SU-DHL-6 (cell line): ENCODE data around the gene USP12.
"Not testable (repeated sequence)": the region's sequence is repeated elsewhere in the genome, so short reads cannot be mapped to it uniquely, and the experiment has no call there.

ENCODE experiments used
- EZH2phosphoT487 ChIP-seq: fragments of 200-600 bp; sonication (generic), shearing (Covaris generic); conservative IDR thresholded peaks from 2 replicates; pipeline ENCODE4 v1.6.1; 2018; ENCODE audit warnings: mild to moderate bottlenecking, antibody characterized with exemption, low read length, moderate library complexity, mixed read lengths
- TF ChIP-seq, protein P1 (sequence below): fragments of 200-600 bp; sonication (generic); IDR thresholded peaks from one replicate; pipeline ENCODE4 v1.5.1; 2017; ENCODE audit warnings: antibody characterized with exemption, mild to moderate bottlenecking, low read length, moderate library complexity; ENCODE audit not compliant: insufficient read depth, poor library complexity, severe bottlenecking

DNA sequence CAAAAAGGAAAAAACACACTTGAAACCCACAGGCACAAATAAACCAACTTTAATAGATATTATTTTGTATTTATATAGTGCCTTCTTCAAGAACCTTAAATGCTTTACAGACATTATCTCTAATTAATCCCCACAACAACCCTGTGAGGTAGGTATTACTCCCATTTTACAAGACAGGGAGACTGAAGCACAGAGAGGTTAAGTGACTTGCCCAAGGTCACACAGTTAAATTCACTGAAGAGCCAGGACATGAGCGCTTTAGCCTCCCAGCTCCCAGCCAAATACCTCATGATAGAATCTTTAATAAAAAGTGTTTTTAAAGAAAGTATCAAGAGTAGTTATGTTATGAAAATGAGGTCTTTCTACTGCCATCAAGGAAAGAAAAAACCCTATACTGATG is 105.5 kb downstream of the USP12 start:
- TF ChIP-seq, protein P1, sequence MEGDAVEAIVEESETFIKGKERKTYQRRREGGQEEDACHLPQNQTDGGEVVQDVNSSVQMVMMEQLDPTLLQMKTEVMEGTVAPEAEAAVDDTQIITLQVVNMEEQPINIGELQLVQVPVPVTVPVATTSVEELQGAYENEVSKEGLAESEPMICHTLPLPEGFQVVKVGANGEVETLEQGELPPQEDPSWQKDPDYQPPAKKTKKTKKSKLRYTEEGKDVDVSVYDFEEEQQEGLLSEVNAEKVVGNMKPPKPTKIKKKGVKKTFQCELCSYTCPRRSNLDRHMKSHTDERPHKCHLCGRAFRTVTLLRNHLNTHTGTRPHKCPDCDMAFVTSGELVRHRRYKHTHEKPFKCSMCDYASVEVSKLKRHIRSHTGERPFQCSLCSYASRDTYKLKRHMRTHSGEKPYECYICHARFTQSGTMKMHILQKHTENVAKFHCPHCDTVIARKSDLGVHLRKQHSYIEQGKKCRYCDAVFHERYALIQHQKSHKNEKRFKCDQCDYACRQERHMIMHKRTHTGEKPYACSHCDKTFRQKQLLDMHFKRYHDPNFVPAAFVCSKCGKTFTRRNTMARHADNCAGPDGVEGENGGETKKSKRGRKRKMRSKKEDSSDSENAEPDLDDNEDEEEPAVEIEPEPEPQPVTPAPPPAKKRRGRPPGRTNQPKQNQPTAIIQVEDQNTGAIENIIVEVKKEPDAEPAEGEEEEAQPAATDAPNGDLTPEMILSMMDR: not testable (repeated sequence)
- TF ChIP-seq EZH2phosphoT487: not testable (repeated sequence)
